Activated naive CD8-positive, alpha-beta T cell treated with anti-CD3 and anti-CD28 coated beads, Interleukin-2, amount 10 ng/mL, durations not matched to agents 7 days and 5 days (primary cell): ENCODE measurements around the gene TRO. TPM values are rescaled to one million over a fixed set of nuclear protein-coding genes. Genes with fewer than 3 reads are reported as not detected.

ENCODE experiments used
- ATAC-seq: fragments of 150-1000 bp; cut with Tn5 transposase; one replicate; pipeline ENCODE4 v1.10.0; 2021; ENCODE audit warnings: low read depth, moderate library complexity
- POLR2A ChIA-PET: fragments of 350-600 bp; sonication (Branson Sonifier 250); formaldehyde crosslinking; loops from one replicate; lab custom pipeline; 2021; ENCODE audit warnings: antibody characterized with exemption; lab: Charles Lee
- DNase-seq: peaks from one replicate; pipeline ENCODE4 v3.0.0; 2021
- H3K27ac Mint-ChIP-seq: one replicate; pipeline ENCODE4 v1.8.0; 2022; ENCODE audit warnings: mild to moderate bottlenecking, mixed read lengths
- H3K27me3 Mint-ChIP-seq: one replicate; pipeline ENCODE4 v1.8.0; 2022; ENCODE audit warnings: mild to moderate bottlenecking, moderate library complexity, mixed read lengths
- H3K36me3 Mint-ChIP-seq: one replicate; pipeline ENCODE4 v1.8.0; 2021; ENCODE audit warnings: mild to moderate bottlenecking, mixed read lengths
- H3K4me1 Mint-ChIP-seq: one replicate; pipeline ENCODE4 v1.8.0; 2021; ENCODE audit warnings: mixed read lengths
- H3K4me3 Mint-ChIP-seq: one replicate; pipeline ENCODE4 v1.8.0; 2022; ENCODE audit warnings: mild to moderate bottlenecking, moderate library complexity, mixed read lengths
- H3K9me3 Mint-ChIP-seq: one replicate; pipeline ENCODE4 v1.8.0; 2021; ENCODE audit warnings: mixed read lengths
- total RNA-seq, 2 experiments: library from RNA; stranded (reverse); gene quantifications; one replicate each; pipeline ENCODE4 v1.2.3, GENCODE V29; 2021

Gene TRO
- total RNA-seq, 2 experiments from 2014 or later: 3.6 to 3.9 TPM

GRCh38 chrX:54934058-54934457, 13.4 kb downstream of the TRO start:
- H3K36me3 Mint-ChIP-seq: no peaks in the 10 kb centered on the region
- H3K4me1 Mint-ChIP-seq: no peaks in the 10 kb centered on the region
- H3K27ac Mint-ChIP-seq: no peak overlapping the region
- ATAC-seq (no peak), DNase-seq (no peak)
- POLR2A ChIA-PET: no interaction called here
- no peaks in the 10 kb centered on the region for H3K9me3 Mint-ChIP-seq
- H3K27me3 Mint-ChIP-seq: no peaks in the 10 kb centered on the region
- no peak overlapping the region for H3K4me3 Mint-ChIP-seq

GRCh38 chrX:54934890-54935289, 14.3 kb downstream of the TRO start:
- no peak for ATAC-seq
- POLR2A ChIA-PET: no interaction called here
- Mint-ChIP-seq H3K4me3 (no peak overlapping the region), H3K27ac (no peak overlapping the region), H3K4me1 (no peaks in the 10 kb centered on the region), H3K36me3 (no peaks in the 10 kb centered on the region), H3K9me3 (no peaks in the 10 kb centered on the region), H3K27me3 (no peaks in the 10 kb centered on the region)
- no peak for DNase-seq

GRCh38 chrX:54935306-54935705, 14.7 kb downstream of the TRO start:
- H3K4me3 Mint-ChIP-seq: no peak overlapping the region
- no peak for ATAC-seq
- no peak for DNase-seq
- no peaks in the 10 kb centered on the region for H3K4me1 Mint-ChIP-seq
- H3K9me3 Mint-ChIP-seq: no peaks in the 10 kb centered on the region
- POLR2A ChIA-PET: no interaction called here
- no peaks in the 10 kb centered on the region for H3K36me3 Mint-ChIP-seq
- no peak overlapping the region for H3K27ac Mint-ChIP-seq
- no peaks in the 10 kb centered on the region for H3K27me3 Mint-ChIP-seq

DNA sequence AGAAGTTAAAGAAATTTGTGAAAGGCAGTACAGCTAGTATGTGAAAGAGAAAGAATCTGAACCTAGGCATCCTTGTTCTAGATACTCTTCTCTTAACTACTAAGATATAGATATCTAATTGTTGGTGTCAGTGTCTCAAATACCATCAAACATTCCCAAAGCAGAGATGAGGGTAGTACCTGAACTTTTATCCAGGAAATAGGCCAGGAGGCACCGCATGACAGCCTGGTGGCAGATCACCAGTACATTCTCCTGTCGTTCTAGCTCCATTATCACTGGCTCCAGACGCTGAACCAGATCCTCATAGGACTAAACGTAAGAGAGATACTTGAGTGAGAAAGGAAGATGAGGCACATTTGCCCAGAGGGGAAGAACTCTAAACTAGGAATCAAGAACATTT, 16.8 kb downstream of the TRO start:
- POLR2A ChIA-PET: no interaction called here
- Mint-ChIP-seq H3K27ac (no peak overlapping the region), H3K4me1 (no peaks in the 10 kb centered on the region), H3K9me3 (no peaks in the 10 kb centered on the region), H3K27me3 (no peaks in the 10 kb centered on the region), H3K4me3 (no peak overlapping the region), H3K36me3 (no peaks in the 10 kb centered on the region)
- ATAC-seq (no peak), DNase-seq (no peak)

GRCh38 chrX:54944816-54945215, 24.2 kb downstream of the TRO start:
- Mint-ChIP-seq H3K27me3 (no peaks in the 10 kb centered on the region), H3K27ac (no peak overlapping the region), H3K36me3 (no peaks in the 10 kb centered on the region), H3K4me3 (no peak overlapping the region), H3K9me3 (no peaks in the 10 kb centered on the region), H3K4me1 (no peaks in the 10 kb centered on the region)
- DNase-seq: no peak
- no peak for ATAC-seq
- POLR2A ChIA-PET: no interaction called here

DNA sequence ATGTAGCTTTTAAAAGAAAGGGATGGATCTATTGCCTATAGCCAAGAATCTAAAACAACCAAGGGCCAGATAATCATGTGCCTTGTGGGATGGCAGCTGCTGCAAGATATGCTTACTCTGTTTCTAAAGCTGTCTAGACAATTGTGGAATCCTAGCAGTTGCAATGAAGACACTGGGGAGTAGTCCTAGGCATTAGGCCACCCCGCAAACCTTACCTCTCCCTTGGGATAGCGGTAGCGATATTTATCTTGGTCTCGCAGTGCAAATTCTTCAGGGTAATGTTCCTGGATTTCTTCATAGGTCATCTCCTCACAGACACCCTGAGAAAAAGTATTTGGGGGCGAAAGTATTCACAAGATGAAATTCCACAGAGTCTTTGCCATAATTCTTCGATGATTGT, 24.6 kb downstream of the TRO start:
- POLR2A ChIA-PET: no interaction called here
- H3K36me3 Mint-ChIP-seq: no peaks in the 10 kb centered on the region

DNA sequence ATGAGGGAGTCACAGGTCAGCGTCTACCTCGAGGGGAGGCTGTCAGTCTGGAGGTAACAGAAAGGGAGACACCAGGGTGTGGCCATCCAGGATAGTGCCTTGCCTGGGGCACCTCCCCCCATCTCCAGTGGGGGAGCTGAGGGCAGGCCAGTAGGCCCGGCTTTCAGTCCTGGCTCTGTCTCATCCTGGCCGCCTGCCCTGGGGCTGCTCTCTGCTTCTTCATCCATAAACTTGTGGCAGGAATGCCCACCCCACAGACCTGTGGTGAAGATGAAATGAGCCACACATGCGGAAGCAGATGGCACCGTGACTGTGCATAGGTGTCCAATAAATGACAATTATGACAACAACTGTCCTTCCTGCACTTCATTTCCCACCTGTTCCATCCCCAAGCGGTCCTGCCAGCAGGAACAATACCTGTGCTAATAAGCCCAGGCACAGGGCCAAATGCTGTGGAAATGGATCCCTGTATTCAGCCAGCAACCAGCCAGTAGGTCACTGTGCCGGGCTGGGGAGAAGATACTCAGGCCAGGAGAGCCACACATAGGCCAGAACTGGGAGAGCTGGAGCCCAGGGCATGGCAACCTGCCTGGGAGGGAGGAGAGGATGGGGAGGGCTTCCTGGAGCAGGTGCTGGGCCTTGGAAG, 30.2 kb downstream of the TRO start:
- H3K27ac Mint-ChIP-seq: no peak overlapping the region
- H3K36me3 Mint-ChIP-seq: no peaks in the 10 kb centered on the region
- DNase-seq: no peak
- H3K9me3 Mint-ChIP-seq: no peaks in the 10 kb centered on the region
- no peak overlapping the region for H3K4me3 Mint-ChIP-seq
- POLR2A ChIA-PET: no interaction called here
- ATAC-seq: no peak
- no peaks in the 10 kb centered on the region for H3K27me3 Mint-ChIP-seq
- H3K4me1 Mint-ChIP-seq: peaks cover 1% of the 10 kb centered on the region

More for the DNA sequence above, 24.6 kb downstream of the TRO start:
- H3K27ac Mint-ChIP-seq: no peak overlapping the region
- no peaks in the 10 kb centered on the region for H3K9me3 Mint-ChIP-seq
- no peaks in the 10 kb centered on the region for H3K27me3 Mint-ChIP-seq
- ATAC-seq (no peak), DNase-seq (no peak)
- H3K4me1 Mint-ChIP-seq: no peaks in the 10 kb centered on the region
- H3K4me3 Mint-ChIP-seq: no peak overlapping the region

- H3K27me3 Mint-ChIP-seq: no peaks in the 10 kb centered on the region
- H3K4me3 Mint-ChIP-seq: no peak overlapping the region
- peaks cover 6% of the 10 kb centered on the region for H3K4me1 Mint-ChIP-seq
- H3K27ac Mint-ChIP-seq: no peak overlapping the region
- no peak for ATAC-seq
- H3K9me3 Mint-ChIP-seq: no peaks in the 10 kb centered on the region
- POLR2A ChIA-PET: no interaction called here
- no peaks in the 10 kb centered on the region for H3K36me3 Mint-ChIP-seq
- no peak for DNase-seq
These were observed 41.1 kb downstream of the TRO start for GRCh38 chrX:54961750-54962149.

GRCh38 chrX:54964766-54965497, 44.3 kb downstream of the TRO start:
- Mint-ChIP-seq H3K27ac (no peak overlapping the region), H3K4me3 (peak overlapping the region; percentile 20), H3K36me3 (no peaks in the 10 kb centered on the region), H3K4me1 (peaks cover 6% of the 10 kb centered on the region), H3K27me3 (no peaks in the 10 kb centered on the region), H3K9me3 (no peaks in the 10 kb centered on the region)
- no peak for ATAC-seq
- no peak for DNase-seq
- POLR2A ChIA-PET: no interaction called here

GRCh38 chrX:54977387-54977786, 56.8 kb downstream of the TRO start:
- Mint-ChIP-seq H3K4me1 (no peaks in the 10 kb centered on the region), H3K27me3 (no peaks in the 10 kb centered on the region), H3K4me3 (no peak overlapping the region), H3K36me3 (no peaks in the 10 kb centered on the region), H3K9me3 (no peaks in the 10 kb centered on the region), H3K27ac (no peak overlapping the region)
- ATAC-seq (no peak), DNase-seq (no peak)
- POLR2A ChIA-PET: no interaction called here

- ATAC-seq (no peak), DNase-seq (no peak)
- Mint-ChIP-seq H3K36me3 (no peaks in the 10 kb centered on the region), H3K27me3 (no peaks in the 10 kb centered on the region), H3K27ac (no peak overlapping the region), H3K4me3 (no peak overlapping the region), H3K9me3 (no peaks in the 10 kb centered on the region), H3K4me1 (no peaks in the 10 kb centered on the region)
- POLR2A ChIA-PET: no interaction called here
These were observed 57.8 kb downstream of the TRO start for GRCh38 chrX:54978448-54978847.

DNA sequence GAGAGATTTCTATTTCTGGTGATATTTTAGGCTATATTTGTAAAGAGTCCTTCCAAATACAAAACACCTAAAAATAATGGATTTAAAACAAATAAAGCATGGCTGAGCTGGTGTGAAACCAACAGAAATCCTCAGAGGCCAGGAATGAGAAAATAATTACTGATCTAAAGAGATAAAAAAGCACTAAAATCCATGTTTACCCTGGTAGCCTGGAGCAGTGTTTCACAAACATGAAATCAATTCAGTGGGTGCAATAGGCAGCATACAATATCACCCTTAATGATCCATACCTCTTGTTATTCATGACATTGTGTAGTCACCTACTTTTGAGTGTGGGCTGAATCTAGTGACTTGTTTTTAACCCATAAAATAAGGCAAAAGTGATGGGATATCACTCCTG, 58.8 kb downstream of the TRO start:
- ATAC-seq (no peak), DNase-seq (no peak)
- Mint-ChIP-seq H3K9me3 (no peaks in the 10 kb centered on the region), H3K27ac (no peak overlapping the region), H3K27me3 (no peaks in the 10 kb centered on the region), H3K36me3 (no peaks in the 10 kb centered on the region), H3K4me1 (no peaks in the 10 kb centered on the region), H3K4me3 (no peak overlapping the region)
- POLR2A ChIA-PET: no interaction called here

- H3K4me3 Mint-ChIP-seq: no peak overlapping the region
- no peaks in the 10 kb centered on the region for H3K9me3 Mint-ChIP-seq
- ATAC-seq (no peak), DNase-seq (no peak)
- POLR2A ChIA-PET: no interaction called here
- H3K36me3 Mint-ChIP-seq: no peaks in the 10 kb centered on the region
- H3K4me1 Mint-ChIP-seq: no peaks in the 10 kb centered on the region
- no peaks in the 10 kb centered on the region for H3K27me3 Mint-ChIP-seq
- H3K27ac Mint-ChIP-seq: no peak overlapping the region
These were observed 59.7 kb downstream of the TRO start for GRCh38 chrX:54980334-54980733.
